ENCODE measurements around the gene PDGFB.

DNA sequence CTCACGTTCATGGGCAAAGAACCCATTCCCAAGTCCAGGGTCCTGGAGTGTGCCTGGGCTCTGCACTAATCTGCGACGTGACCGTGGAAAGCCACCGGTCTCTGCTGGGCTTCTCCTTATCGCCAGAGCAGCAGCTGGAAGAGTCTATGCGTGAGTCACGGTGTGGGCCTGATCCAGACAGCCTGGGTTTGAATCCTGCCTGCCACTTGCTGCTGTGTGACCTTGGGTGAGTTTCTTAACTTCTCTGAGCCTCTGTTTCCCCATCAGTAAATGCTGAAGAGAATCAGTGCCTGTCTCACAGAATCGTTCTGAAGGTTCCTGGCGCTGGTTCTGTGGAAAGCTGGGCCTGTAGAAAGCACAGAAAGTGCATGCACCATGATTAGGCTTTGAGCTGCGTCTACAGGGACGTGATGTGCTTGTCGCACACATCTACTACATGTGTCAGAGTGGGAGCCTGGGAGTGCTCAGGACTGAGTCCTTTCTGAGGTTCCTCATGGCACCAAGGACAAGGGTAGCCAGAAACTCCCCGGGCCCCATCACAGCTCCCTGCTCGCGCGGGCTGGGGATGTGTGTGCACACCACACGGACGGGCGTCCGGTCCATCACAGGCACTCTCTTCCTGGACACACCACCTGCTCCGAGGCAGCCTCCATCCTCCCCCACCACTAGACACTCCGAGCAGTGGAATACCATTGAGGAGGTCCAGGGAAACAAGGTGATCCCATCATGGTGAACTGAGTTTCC, 20.5 kb upstream of the PDGFB start:
- TF ChIP-seq, protein P1, sequence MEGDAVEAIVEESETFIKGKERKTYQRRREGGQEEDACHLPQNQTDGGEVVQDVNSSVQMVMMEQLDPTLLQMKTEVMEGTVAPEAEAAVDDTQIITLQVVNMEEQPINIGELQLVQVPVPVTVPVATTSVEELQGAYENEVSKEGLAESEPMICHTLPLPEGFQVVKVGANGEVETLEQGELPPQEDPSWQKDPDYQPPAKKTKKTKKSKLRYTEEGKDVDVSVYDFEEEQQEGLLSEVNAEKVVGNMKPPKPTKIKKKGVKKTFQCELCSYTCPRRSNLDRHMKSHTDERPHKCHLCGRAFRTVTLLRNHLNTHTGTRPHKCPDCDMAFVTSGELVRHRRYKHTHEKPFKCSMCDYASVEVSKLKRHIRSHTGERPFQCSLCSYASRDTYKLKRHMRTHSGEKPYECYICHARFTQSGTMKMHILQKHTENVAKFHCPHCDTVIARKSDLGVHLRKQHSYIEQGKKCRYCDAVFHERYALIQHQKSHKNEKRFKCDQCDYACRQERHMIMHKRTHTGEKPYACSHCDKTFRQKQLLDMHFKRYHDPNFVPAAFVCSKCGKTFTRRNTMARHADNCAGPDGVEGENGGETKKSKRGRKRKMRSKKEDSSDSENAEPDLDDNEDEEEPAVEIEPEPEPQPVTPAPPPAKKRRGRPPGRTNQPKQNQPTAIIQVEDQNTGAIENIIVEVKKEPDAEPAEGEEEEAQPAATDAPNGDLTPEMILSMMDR (IDR thresholded peaks at IDR 0.05) = no peak
- no peak for TF ChIP-seq POLR2A (IDR thresholded peaks at IDR 0.05)
